ENCODE data around the gene CTAGE4.
"Not testable (repeated sequence)": the region's sequence is repeated elsewhere in the genome, so short reads cannot be mapped to it uniquely, and the experiment has no call there.

- TF ChIP-seq, protein P1, sequence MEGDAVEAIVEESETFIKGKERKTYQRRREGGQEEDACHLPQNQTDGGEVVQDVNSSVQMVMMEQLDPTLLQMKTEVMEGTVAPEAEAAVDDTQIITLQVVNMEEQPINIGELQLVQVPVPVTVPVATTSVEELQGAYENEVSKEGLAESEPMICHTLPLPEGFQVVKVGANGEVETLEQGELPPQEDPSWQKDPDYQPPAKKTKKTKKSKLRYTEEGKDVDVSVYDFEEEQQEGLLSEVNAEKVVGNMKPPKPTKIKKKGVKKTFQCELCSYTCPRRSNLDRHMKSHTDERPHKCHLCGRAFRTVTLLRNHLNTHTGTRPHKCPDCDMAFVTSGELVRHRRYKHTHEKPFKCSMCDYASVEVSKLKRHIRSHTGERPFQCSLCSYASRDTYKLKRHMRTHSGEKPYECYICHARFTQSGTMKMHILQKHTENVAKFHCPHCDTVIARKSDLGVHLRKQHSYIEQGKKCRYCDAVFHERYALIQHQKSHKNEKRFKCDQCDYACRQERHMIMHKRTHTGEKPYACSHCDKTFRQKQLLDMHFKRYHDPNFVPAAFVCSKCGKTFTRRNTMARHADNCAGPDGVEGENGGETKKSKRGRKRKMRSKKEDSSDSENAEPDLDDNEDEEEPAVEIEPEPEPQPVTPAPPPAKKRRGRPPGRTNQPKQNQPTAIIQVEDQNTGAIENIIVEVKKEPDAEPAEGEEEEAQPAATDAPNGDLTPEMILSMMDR (IDR thresholded peaks at IDR 0.05): not testable (repeated sequence)
- TF ChIP-seq, protein P2, sequence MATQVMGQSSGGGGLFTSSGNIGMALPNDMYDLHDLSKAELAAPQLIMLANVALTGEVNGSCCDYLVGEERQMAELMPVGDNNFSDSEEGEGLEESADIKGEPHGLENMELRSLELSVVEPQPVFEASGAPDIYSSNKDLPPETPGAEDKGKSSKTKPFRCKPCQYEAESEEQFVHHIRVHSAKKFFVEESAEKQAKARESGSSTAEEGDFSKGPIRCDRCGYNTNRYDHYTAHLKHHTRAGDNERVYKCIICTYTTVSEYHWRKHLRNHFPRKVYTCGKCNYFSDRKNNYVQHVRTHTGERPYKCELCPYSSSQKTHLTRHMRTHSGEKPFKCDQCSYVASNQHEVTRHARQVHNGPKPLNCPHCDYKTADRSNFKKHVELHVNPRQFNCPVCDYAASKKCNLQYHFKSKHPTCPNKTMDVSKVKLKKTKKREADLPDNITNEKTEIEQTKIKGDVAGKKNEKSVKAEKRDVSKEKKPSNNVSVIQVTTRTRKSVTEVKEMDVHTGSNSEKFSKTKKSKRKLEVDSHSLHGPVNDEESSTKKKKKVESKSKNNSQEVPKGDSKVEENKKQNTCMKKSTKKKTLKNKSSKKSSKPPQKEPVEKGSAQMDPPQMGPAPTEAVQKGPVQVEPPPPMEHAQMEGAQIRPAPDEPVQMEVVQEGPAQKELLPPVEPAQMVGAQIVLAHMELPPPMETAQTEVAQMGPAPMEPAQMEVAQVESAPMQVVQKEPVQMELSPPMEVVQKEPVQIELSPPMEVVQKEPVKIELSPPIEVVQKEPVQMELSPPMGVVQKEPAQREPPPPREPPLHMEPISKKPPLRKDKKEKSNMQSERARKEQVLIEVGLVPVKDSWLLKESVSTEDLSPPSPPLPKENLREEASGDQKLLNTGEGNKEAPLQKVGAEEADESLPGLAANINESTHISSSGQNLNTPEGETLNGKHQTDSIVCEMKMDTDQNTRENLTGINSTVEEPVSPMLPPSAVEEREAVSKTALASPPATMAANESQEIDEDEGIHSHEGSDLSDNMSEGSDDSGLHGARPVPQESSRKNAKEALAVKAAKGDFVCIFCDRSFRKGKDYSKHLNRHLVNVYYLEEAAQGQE (IDR thresholded peaks at IDR 0.05; ENCODE audit: insufficient read depth in 1 of 2, low read depth in 2 of 2, low read length in 1 of 2): not testable (repeated sequence)
- not testable (repeated sequence) for TF ChIP-seq POLR2AphosphoS5 (IDR thresholded peaks at IDR 0.05; ENCODE audit: low read depth, low read length); TCF7L2 (IDR thresholded peaks at IDR 0.05; ENCODE audit: low read depth, low read length); SIN3A (IDR thresholded peaks at IDR 0.05; ENCODE audit: borderline replicate concordance, insufficient read depth, low read depth, low read length)
Measured at GRCh38 chr7:144223675-144224074, 40.4 kb downstream of the CTAGE4 start.
